NCI-H1417 (cell line): Measurements from ENCODE around the gene ATP6V1G3.
A peak's percentile ranks its signal among the peaks of the same experiment; 100 is the strongest.
"Not testable (repeated sequence)": the region's sequence is repeated elsewhere in the genome, so short reads cannot be mapped to it uniquely, and the experiment has no call there.

ENCODE experiments used
- DNase-seq, 3 experiments: peaks; one replicate each; lab custom pipeline; 2025; lab: John Stamatoyannopoulos, UW

ATP6V1G3 gene

DNA sequence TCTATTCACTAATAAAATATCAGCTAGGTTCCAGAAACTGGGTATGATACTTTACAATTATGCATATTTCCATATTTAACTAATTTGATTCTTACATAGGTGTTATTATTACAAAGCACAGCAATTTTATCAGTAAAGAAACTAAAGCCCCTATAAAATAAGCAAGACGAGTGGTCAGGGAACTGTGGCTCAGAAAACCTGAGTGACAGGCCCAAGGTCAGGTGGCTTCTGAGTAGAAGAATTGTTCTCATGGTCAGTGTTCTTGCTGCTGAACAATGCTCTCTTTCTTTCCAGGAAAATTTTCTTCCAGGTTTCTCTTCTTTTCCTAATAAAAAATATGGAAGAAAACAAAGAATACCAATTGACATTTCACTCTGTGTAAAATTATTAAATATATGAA lies 2.2 kb upstream of the ATP6V1G3 start:
- DNase-seq: no peak

DNA sequence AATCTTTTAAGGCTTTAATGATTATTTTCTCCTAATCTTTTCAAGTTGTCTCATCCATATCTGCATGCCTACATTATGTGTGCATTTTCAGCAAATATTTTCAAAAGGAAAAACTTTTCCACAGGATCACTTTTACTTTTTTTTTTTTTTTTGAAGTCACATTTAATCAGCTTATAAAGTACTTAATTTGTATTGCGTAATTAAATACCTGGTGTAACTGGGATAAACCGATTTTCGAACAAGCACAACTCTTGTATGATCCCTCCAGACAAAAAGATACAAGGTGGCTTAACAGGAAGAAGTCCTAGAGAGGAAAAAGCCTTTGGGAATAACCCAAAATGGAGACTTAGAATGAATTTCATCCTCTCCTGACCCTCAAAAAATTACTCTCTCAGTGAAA lies 1.3 kb upstream of the ATP6V1G3 start:
- DNase-seq: no peak

DNA sequence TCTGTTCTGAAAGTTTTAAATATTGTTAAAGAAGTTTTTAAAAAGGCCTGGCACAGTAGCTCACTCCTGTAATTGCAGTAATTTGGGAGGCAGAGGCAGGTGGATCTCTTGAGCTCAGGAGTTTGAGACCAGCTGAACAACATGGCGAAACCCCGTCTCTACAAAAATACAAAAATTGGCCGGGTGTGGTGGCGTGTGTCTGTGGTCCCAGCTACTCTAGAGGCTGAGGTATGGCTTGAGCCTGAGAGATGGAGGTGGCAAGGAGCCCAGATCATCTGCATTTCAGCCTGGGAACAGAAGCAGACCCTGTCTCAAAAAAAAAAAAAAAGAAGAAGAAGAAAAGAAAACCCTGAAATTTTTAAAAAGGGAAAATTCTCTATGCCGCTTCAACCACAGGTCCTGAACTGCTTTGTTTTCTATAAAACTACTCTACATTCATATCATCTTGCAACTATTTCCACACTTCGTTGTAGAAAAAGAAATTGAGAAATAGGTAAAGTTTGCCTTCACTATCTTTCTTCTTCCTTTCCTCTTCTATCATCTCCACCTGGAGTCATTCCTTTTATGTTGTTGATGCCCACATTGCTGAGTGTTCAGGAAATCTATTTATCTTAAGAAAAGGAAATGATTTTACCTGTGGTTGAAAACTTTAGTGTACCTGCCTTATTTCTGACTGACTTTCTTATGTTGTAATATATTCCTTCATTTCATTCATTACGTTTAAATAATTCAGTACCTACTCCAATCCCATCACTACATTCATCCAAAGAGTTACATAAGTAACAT lies 1.7 kb downstream of the ATP6V1G3 start:
- DNase-seq: no peak

DNA sequence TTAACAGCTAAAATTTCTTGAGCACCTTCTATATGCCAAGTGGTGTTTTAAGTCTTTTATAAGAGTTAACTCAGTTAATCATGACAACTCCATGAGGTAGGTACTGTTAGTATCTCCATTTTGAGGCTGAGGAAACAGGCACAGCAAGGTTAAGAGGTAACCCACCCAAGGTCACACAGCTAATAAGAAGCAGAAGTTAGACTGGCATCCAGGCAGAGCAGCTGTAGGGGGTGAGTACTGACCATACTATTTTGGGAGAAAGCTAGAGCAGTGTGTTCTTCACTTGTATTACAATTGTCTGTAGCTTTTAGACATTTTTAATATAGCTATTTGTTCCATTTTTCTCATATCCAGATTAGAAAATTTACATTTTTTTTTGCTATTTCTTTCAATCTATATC lies 4.8 kb downstream of the ATP6V1G3 start:
- DNase-seq: no peak

DNA sequence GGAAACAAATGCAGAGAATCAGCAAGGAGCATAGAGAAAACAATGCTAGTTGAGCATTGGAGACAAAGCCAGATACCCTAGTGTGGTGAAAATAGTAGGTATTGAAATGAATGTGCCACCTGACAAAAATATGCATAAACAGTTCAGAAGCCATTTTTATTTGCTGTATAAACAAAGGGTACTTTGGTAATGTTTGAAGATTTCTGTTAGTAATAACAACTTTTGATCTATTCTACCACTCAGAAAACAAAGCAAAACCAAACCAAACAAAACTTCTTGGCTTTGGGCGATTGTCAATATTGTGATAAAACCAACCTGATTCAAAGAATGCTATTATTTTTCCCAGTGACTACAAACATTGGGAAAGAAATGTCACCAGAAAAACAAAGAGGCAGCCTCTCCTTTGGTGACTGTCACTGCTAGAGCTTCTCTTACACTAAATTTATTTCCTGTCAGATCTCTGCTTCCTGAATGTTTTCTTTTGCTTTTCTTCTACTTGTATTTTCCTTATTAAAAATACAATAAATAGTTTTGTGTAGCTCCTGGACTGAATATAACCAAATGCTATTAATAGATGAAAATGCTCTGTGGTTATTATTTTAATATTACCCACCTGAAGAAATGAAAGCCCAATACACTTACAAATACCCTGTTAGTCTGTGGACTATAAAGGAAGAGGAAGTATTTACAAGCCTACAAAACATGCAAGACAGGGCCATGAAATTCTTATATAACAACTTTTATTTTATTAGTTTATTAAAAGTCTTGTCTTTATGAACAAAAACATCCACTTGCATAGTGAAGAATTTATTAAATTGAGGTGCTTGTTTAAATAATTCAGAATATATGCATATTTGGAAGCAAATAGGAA lies 5.7 kb downstream of the ATP6V1G3 start:
- DNase-seq: peak in 2 of 3 experiments; percentile 9 to 65

DNA sequence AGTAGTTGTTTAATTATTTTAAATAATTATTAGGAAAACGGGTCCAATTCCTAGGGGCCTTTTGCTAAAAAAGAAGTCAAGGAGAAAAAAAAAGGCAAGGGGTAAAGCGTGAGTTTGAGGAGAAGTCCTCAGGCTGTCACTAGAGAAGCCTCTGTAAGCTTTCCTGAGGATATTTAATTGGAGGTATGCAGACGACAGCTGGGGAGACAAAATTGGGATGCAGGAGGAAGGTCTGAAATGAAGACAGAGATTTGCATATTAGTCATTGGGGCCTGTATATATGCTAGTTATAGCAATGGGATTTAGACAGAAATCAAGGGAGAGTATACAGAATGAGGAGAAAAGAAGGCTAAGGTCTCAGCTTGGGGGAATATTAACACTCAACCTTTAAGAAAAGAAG lies 8.6 kb downstream of the ATP6V1G3 start:
- DNase-seq: peak in 1 of 3 experiments; percentile 48

DNA sequence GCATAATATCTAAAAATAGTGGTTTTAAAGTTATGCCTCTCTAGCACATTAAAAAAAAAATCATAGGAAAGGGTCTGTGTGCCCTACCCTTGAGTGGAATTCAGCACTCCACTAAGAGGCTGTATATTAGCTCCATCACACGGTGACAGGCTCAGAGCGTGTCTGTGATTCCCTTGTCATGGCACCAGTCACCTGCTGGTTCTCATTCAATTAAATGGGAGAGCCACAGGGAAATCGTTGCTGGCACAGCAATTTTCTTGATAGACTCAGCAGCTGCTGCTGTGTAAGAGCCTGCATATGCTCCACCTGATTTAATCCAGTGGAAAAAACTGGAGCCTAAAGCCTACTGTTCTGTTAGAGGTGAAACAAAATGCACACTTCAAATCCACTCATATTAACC lies 9.5 kb downstream of the ATP6V1G3 start:
- peak; percentile 63 to 97 (median 78) for DNase-seq

DNA sequence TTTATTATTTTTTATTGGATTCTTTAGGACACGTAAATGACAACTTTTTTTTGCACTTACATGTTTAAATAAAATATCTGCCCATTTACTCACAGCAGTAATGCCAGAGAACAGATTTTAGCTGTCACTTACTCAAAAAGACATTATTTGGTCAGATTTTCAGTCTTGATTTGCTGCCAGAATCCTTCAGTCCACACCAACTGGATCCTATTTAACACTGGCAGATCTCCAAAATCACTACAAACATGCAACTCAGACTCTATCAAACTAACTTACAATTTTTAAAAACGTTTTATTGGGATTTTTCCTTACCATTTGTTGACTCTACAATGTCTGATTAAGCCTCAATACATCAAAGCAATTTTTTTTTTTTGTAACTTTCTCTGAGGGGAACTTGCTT lies 11.1 kb downstream of the ATP6V1G3 start:
- DNase-seq: peak in 1 of 3 experiments; percentile 63

DNA sequence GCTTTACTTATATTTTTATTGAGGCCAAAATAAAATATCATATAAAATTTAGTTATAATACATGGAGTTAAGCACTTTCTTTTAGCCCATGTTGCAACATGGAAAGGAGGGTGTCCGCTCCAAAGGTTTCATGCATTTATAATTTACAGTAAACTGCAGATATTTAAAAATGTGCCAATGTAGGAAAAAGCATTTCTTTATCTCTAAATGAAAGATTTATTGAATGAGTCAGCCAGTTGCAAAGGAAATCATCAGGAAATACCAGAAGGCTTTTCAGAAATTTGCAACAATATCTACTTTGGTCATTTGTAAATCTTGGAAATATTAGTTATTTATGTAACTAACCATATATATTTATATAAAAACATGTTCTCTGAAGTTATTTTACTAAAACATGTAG lies 12.1 kb downstream of the ATP6V1G3 start:
- no peak for DNase-seq

DNA sequence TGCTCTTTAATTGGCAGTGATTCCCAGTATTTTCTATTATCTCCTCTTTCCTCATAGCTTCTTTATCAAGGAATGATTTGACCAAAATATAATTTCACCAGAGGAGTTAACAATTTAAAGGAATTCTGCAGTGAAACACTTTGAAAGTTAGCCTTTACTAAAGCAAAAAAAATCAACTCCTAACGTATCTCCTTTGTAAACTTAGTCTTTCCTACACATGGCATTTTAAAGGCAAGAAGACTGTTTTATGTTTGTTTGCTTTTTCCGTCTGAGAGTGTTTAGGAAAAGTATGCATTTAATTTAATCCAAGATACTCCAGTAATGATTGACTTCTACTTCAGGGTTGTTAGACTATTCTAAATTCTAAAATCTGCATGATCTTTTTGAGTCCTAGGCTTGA lies 15.9 kb downstream of the ATP6V1G3 start:
- DNase-seq: no peak

DNA sequence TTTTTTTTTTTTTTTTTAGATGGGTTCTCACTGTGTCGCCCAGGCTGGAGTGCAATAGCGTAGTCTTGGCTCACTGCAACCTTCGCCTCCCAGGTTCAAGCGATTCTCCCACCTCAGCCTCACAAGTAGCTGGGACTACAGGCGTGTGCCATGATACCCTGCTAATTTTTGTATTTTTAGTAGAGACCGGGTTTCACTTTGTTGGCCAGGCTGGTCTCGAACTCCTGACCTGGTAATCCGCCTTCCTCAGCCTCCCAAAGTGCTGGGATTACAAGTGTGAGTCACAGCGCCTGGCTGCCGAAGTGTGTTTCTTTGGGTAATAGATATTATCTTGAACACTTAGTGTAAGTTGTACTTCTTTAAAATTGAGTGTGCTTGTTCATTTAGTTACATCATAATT lies 16.4 kb downstream of the ATP6V1G3 start:
- not testable (repeated sequence) for DNase-seq

DNA sequence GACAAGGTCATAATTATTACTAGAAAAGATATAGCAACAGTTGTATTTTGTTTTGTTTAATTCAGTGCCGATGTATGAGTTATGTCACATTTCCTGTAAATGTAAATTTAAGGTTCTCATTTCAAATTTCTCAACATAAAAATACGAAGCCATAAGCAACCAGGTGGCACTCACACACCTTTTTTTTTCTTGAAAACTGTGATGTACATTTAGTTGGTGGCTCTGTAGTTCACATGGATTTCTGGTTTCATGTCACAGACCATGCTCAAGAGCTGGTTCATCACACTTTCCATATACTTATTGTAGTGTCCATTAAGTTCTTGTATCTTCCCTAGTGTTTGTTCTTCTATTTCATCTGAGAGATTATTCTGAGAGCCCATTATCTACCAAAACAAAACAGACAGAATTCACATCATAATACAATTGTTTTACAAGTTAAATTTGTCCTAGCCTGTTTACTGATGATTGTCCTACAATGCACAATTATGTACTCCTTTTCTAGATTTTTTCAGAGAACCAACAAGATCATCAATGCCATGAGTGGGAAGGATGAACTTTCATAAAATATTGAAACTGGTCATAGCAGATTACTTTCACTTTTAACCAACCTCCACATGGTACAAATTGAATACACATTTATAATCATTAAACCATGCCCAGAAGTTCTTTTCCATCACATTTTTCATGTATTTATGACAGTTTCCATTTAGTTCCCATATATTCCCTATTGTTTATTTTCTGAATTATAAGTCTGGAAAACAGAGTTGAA lies 17.1 kb downstream of the ATP6V1G3 start:
- DNase-seq: peak in 2 of 3 experiments; percentile 25 to 27

DNA sequence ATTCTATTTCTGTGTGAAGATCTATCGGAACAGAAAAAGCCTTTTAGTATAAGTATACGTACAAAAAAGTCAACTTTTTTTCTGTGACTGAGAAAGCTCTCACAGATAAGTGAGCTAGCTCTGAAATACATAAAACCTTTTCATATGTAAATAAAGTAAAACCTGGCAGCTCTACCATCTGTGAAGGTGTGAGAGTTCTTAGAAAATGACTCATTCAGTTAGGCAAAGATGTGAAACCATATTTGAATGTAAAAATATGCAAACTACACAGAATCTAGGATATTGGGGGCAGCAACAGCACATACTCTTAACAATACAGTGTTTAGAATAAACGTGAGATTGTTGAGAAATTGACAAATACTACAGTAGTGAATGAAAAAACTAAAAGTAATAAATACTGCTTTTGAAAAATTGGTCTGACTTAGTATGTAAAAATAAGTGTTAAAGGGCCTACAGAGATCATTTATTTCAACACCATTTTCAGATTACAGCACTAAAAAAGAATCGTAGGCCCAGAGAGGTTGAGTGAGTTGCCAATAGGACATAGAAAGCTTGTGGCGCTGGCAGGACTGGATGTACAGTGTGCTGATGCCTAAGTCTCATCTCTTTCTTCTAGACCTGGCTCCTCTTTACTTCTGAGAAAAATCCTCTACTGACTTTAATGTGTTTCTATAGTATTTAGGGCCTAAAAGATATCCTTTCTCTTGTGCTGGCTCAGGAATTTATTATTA lies 19.8 kb downstream of the ATP6V1G3 start:
- no peak for DNase-seq

DNA sequence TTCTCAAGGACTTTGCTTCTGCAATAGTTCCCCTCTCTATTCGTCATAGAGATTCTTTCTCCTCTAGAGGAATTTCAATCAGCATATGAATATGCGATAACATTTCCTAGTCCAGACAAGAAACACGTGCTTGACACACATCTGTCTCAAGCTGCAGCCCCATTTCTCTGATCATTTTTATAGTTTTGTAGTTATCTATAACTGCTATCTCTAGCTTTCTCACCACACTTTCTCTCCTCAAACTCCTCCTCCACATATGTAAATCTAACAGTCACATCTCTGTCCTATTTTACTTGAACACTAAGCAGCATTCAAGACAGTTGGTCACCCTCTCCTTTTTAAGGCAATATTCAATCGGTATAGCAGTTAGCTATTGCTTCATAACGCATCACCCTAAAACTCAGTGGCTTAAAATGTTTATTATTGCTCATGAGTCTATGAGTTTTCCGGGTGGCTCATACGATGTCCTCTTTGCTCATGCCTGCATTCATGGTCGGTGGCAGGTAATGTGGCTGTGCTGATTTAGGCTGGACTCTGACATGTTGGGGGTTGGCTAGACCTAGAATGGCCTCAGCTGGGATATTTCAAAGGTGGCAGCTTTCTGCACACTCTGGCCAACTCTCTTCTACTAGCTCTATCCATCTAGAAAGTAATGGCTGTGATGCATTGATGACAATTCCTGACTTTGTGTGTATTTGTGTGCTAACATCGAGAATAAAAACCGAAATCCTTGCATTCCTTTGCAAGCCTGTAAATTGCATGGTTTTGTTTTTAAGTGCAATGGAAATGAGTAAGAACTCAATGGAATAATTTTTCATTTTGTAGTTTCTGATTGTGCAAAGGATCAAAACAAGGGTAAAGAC lies 20.6 kb downstream of the ATP6V1G3 start:
- no peak for DNase-seq

DNA sequence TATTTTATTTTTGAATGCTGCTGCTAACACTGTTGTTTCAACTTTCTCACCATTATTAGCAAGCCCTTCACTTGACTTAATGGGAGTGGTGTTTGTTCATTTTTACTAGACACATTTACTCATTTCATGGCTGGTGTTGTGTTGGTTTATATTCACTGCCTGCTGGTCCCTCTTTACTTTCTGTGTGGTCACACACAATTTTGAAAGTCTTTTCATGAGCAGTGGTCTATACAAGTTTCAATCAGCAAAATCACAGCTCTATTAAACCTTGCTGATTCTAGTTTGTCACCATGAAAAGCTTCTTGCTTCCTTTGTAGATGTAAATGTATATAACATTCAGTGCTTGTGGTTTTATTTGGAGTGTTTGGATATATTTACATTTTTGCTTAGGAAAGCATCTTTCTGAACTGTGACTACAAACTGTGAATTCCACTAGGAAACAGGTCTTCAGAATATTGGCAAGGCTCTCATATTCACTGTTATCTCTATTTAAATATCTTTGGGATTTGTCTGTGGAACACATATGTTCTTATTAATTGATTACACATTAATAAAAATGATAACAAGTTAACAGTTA lies 22.8 kb downstream of the ATP6V1G3 start:
- no peak for DNase-seq

DNA sequence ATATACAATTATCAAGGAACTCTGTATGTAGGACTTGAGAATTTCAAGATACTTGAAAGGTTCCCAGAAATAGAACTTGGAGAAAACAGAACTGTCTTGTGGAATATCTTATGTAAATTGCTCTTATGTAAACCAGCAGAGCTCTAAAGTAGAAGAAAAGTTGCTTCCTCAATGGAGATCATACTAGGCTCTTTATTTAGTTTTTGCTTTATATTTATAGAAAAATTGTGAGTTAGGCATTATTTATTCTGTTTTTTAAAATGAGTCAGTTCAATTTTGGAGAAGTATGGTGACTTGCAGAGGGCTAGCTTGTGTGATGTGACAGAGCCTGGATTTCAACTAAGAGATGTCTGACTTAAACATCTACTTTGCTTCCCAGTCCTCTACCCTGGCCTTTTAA lies 40.4 kb downstream of the ATP6V1G3 start:
- DNase-seq: no peak

DNA sequence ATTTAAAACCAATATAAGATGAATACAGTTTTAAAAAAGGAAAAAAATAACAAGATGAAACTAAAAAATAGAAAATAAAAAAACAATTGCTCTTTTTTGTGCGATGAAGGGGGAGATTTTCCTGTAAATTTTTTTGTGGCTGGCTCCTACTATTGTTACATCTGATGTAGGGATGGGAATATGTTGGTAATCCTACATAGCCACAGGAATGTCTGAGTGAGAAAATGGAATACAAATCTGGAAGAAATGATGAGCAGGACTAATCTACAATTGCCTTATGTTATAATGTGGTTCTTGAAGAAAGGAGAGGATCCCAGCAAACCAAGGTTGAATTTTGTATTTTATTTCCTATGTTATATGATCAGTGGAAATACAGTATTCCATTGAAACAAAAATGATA lies 40.9 kb downstream of the ATP6V1G3 start:
- no peak for DNase-seq

DNA sequence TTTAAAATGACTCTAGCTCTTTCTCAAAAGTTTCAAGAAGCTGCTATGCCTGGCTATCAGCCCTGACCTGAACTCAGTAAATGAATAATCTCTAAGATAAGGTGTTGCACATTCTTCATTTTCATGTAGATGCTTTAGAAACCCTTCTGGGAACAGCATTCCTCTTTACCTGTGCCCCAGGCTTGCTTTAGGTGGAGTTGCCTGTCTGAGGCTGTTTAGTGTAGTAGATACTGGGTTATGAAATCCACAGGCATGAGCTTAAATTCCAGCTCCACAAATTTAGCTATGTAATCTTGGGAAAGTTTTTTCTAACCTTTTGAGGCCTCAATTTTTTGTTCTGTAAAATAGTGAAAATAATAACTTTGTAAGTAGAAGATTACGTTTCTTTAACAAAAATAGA lies 41.6 kb downstream of the ATP6V1G3 start:
- no peak for DNase-seq

DNA sequence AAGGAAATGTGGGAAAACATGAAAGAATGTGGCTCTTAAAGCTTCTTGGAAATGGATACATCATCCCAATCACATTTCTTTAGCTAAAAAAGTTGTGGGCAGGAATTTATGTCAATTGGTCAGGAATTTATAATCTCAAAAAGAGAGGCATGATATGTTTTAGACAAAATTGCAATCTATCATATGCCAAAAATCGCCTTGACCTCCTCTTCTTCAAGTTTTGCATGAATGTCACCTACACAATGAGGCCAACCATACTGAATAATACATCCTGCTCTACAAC lies 42.4 kb downstream of the ATP6V1G3 start:
- DNase-seq: no peak

DNA sequence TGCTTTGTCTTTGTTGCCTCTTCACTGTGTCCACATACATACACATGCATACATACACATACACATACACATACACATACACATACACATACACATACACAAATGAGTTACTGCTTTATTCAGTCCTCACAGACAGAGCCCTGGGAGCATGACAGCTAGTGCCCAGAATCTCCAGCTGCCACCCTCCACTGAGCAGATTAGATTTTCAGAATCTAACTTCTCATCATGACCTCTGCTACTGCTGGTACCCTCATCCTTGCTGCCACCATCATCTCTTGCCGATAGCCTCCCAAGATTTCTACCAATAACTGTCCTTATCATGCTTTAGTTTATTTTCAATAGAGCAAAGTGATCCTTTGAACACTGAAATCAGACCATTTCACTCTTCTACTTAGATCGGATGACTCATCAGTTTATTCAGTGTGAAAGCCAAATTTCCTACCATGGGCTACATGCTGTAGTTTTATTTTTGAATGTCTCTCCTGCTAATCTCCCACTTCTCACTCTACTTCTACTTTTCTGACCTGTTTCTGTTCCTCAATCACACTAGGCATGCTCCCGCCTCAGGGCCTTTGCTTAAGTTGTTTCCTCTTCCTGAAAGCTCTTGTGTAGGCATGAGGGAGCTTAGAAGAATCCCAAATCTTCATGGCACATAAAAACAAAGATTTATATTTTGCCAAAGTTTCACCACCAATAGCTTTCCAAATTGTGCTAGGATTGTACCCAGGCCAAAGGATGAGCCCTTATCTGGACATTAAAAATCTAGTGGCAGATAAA lies 43.0 kb downstream of the ATP6V1G3 start:
- DNase-seq: no peak
